ENCODE results near the gene SMAD6. TPM values are rescaled to one million over a fixed set of nuclear protein-coding genes. Genes with fewer than 3 reads are reported as not detected.

The SMAD6 gene
- total and polyA plus RNA-seq, 7 donors = 0.52 to 5.5 (median 3.0) TPM

- intact Hi-C loops (cut with DNase I) = no loop called here
- no peak for ATAC-seq
- no peaks in the 10 kb centered on the region for H3K4me1 ChIP-seq
- 91 to 96% (median 95%) methylated on average over 4 of the region's 4 CpGs for WGBS, 3 donors
- no peak for TF ChIP-seq CTCF (IDR thresholded peaks at IDR 0.05)
- no peaks in the 10 kb centered on the region for H3K36me3 ChIP-seq (ENCODE audit: insufficient read depth in 1 of 2, low read depth in 1 of 2)
- H3K4me3 ChIP-seq = no peak overlapping the region
- H3K27ac ChIP-seq = no peak overlapping the region
- H3K27me3 ChIP-seq (ENCODE audit: insufficient read depth in 3 of 3, low read length in 2 of 3) = no peaks in the 10 kb centered on the region
- DNase-seq = peak in 1 of 2 donors; percentile 22
- no peaks in the 10 kb centered on the region for H3K9me3 ChIP-seq
Observed at GRCh38 chr15:66779331-66780009, 77.4 kb downstream of the SMAD6 start.

GRCh38 chr15:66780172-66780972, 78.3 kb downstream of the SMAD6 start:
- WGBS, 3 donors = 91 to 94% (median 92%) methylated on average over 21 of the region's 21 CpGs
- Histone ChIP-seq H3K36me3 (ENCODE audit: insufficient read depth in 1 of 2, low read depth in 1 of 2) (no peaks in the 10 kb centered on the region), H3K27me3 (ENCODE audit: insufficient read depth in 3 of 3, low read length in 2 of 3) (no peaks in the 10 kb centered on the region), H3K9me3 (no peaks in the 10 kb centered on the region), H3K4me1 (no peaks in the 10 kb centered on the region), H3K27ac (no peak overlapping the region), H3K4me3 (no peak overlapping the region)
- intact Hi-C loops (cut with DNase I) = no loop called here
- peak in 1 of 2 donors; percentile 25 for DNase-seq
- no peak for ATAC-seq
- TF ChIP-seq CTCF (IDR thresholded peaks at IDR 0.05) = no peak

- Histone ChIP-seq H3K4me3 (no peak overlapping the region), H3K36me3 (ENCODE audit: insufficient read depth in 1 of 2, low read depth in 1 of 2) (no peaks in the 10 kb centered on the region), H3K27ac (no peak overlapping the region), H3K9me3 (no peaks in the 10 kb centered on the region), H3K4me1 (no peaks in the 10 kb centered on the region), H3K27me3 (ENCODE audit: insufficient read depth in 3 of 3, low read length in 2 of 3) (no peaks in the 10 kb centered on the region)
- WGBS, 3 donors = 95 to 97% (median 97%) methylated on average over 63 to 73 of the region's 73 CpGs
- no peak for ATAC-seq
- intact Hi-C loops (cut with DNase I) = no loop called here
- TF ChIP-seq CTCF (IDR thresholded peaks at IDR 0.05) = no peak
- DNase-seq = peak in 1 of 2 donors; percentile 39
Observed at GRCh38 chr15:66780973-66781718, 79.1 kb downstream of the SMAD6 start.

- Histone ChIP-seq H3K4me1 (no peaks in the 10 kb centered on the region), H3K9me3 (no peaks in the 10 kb centered on the region), H3K36me3 (ENCODE audit: insufficient read depth in 1 of 2, low read depth in 1 of 2) (no peaks in the 10 kb centered on the region), H3K27me3 (ENCODE audit: insufficient read depth in 3 of 3, low read length in 2 of 3) (no peaks in the 10 kb centered on the region), H3K27ac (no peak overlapping the region), H3K4me3 (no peak overlapping the region)
- intact Hi-C loops (cut with DNase I) = no loop called here
- TF ChIP-seq CTCF (IDR thresholded peaks at IDR 0.05) = no peak
- no peak for ATAC-seq
- DNase-seq = no peak
- 43 to 74% (median 63%) methylated on average over 3 of the region's 3 CpGs for WGBS, 3 donors
Observed at GRCh38 chr15:66782785-66783184, 80.7 kb downstream of the SMAD6 start.

Data from psoas muscle (tissue), 8 donors.